RKO (cell line): Measurements from ENCODE around the gene RAB31.

Source experiments
- DNase-seq: peaks from one replicate; pipeline ENCODE4 v3.0.0-alpha.2; 2016; ENCODE audit warnings: low spot score

Gene RAB31

GRCh38 chr18:9737472-9738121 lies 29.5 kb downstream of the RAB31 start:
- DNase-seq = no peak

DNA sequence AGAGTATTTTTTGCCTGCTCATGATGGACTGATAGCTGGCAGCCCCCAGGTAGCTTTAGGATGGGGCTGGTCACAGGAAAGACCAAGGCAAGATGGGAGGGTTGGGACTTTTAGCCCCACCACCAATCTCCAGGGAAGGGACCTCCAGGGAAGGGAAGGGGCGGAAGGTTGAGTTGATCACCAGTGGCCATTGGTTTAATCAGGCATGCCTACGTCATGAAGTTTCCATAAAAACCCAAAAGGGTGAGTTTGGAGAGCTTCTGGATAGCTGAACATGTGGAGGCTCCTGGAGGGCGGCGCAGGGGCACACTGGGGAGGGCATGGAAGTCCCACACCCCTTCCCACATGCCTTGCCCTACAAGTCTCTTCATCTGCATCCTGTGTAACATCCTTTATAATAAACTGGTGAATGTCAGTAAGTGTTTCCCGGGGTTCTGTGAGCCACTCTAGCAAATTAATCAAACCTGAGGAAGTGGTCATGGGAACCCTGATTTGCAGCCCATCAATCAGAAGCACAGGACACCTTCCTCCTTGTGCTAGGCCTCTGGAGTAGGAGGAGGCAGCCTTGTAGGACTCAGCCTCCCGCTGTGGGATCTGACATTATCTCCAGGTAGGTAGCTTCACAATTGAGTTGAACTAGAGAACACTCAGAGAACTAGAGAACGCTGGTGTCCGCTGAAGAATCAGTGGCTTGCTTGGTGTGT lies 30.3 kb downstream of the RAB31 start:
- DNase-seq = no peak

DNA sequence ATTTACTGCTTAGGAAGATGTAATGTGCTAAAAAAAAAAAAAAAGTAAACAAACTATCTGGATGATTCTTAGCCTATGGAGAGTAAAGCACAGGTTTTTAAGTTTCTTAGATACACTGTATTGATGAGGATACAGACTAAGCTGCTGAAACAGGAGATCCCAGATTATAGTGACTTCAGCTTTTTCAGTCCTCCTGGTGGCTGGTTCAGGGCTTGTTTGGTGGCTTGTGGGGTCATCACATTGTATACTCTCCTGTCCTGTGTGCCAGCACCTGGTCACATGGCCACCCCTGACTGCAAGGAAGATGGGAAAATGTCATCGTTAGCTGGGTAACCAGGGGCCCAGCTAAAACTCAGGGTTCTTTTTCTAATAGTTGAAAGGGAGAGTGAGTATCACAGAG lies 31.4 kb downstream of the RAB31 start:
- no peak for DNase-seq

DNA sequence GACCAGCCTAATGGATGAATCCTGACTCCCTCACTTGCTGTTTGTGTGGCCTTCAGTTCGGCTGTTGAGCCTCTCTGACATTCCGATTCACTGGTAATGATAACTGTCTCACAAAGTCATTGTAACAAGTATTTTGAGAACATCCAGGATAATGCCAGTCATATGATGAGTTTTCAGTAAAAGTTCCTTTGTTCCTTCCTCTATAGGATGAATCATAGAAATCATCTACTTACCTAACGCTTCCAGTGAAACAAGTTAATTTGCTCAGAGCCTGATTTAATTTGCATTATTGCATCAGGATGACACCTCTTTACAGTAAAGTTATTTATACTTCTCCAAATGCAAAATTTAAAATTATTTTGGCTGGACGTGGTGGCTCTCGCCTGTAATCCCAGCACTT lies 32.0 kb downstream of the RAB31 start:
- no peak for DNase-seq

DNA sequence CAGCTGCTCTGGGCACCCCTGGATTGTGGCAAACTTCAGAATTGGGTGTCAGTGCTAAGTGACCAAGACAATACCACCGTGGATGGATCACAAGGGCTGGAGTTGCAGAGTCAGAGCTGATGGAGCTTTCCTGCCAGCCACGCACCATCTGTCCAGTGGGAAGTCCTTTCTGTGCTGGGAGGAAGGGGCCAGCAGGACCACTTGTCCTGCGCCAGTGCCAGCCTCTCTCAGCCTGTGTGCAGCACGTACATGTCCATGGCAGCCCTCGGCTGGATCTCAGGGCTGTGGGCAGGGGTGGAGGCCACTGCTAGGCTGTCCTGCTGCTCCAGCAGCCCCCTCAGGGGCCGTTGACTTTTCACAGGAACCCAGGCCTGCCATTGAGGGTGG lies 33.3 kb downstream of the RAB31 start:
- DNase-seq = no peak

GRCh38 chr18:9741793-9742523 lies 33.9 kb downstream of the RAB31 start:
- no peak for DNase-seq

DNA sequence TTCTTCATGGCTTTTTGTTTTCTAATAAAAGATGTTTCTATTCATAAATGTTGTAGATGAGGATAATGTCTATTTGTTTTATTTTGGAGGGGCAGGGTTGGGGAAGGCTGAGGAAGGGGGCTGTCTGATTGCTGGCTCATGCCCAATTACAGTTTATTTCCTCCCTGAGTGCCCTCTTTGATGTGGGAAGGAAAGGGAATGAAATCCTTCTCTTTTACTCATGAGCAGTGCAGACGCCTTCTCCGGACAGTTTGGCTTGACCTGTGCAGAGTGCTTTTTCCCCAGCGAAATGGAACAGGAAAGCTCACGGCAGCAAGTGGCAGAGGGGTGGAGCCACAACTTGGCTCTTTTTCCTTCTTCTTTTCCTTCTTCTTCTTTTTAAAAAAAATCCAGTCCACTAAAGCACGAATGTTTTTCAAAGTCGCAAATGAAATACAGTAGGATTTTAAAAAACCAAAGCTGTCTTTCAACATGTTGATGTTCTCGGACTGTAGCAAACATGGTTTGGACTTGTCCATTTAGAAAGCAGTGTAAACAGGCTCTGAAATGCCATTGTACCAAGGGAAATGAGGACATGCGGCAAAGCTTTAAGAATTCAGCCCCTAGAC lies 34.5 kb downstream of the RAB31 start:
- DNase-seq = no peak

- DNase-seq = peak; percentile 97
These were observed 35.3 kb downstream of the RAB31 start for GRCh38 chr18:9743200-9744016.

- DNase-seq = no peak
These were observed 38.9 kb downstream of the RAB31 start for GRCh38 chr18:9746958-9747357.

- no peak for DNase-seq
These were observed 41.5 kb downstream of the RAB31 start for GRCh38 chr18:9749611-9750010.

- DNase-seq = no peak
These were observed 42.0 kb downstream of the RAB31 start for GRCh38 chr18:9750112-9750511.

- no peak for DNase-seq
These were observed 42.7 kb downstream of the RAB31 start for GRCh38 chr18:9750606-9751304.

- no peak for DNase-seq
These were observed 43.4 kb downstream of the RAB31 start for GRCh38 chr18:9751371-9752031.

GRCh38 chr18:9753846-9754245 lies 45.7 kb downstream of the RAB31 start:
- no peak for DNase-seq

DNA sequence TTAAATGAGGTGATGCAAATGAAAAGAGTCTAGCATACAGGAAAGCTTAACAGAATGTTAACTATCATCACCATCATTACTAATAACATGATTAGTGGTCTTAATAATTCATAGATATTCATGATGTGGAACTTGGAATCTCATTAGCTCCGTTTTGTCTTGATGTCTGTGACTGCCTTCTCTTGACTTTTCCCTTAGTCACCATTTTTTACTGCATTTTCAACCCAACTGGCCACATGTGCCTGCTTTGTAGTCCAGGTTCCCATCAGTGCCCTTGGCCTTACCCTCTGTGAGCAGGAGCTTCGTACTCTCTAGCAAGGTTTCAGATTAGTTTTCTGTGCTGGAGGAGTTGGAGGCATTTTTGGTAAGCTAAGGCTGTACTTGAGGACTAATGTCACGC lies 47.0 kb downstream of the RAB31 start:
- DNase-seq = no peak

- no peak for DNase-seq
These were observed 47.5 kb downstream of the RAB31 start for GRCh38 chr18:9755615-9756014.

DNA sequence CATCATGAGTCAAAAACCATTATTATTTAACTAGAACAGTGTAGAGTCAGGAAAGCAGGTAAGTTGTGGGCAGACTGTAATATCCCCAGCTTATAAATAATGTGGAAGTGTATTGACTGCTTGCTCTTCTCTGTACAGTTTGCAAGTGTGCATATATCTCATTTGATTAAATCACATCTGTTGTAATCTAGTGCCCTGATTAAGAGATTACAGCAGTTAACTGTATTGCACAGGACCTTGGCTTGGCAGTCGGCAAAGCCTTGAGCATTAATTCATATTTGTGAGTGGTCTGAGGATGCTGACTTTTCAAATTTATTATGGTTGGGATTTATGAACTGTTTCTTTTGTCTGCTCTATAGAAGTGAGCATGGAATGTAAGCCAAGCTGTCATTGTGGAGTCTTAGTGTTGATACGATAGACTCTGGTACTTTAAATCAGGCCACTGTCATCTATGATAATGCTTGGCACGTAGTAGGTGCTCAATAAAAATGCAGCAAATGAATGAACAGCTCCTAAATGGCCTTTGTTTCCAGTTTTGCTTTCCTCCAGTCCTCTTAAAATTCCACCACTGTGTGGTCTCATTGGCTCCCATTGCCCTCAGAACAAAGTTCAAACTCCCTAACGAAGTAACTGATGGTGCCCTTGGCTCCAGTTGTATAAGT lies 48.3 kb downstream of the RAB31 start:
- DNase-seq = no peak

GRCh38 chr18:9756933-9757470 lies 48.9 kb downstream of the RAB31 start:
- DNase-seq = no peak

- DNase-seq = no peak
These were observed 49.9 kb downstream of the RAB31 start for GRCh38 chr18:9757827-9758621.
